PC-9 (cell line): ENCODE data around the gene ABTB2.

Experiments
- CTCF ChIP-seq: fragments of 200-600 bp; sonication (generic); conservative IDR thresholded peaks from 2 replicates; pipeline ENCODE4 v1.6.1; 2017; ENCODE audit warnings: mixed run types, antibody characterized with exemption, mild to moderate bottlenecking, moderate library complexity
- EZH2 ChIP-seq: fragments of 200-600 bp; sonication (generic); IDR thresholded peaks from 2 replicates; pipeline ENCODE4 v1.8.0; 2017; ENCODE audit warnings: antibody characterized with exemption, low read depth

GRCh38 chr11:34323601-34324000 is 34.2 kb downstream of the ABTB2 start:
- no peak for TF ChIP-seq CTCF
- TF ChIP-seq EZH2 = no peak
